Esophagus muscularis mucosa (tissue), 3 donors: Measurements from ENCODE around the gene FKBP1B.

Experiments used
- POLR2A ChIP-seq: fragments of 450-650 bp; IDR thresholded peaks from one replicate; pipeline ENCODE4 v1.6.1; 2017; ENCODE audit warnings: antibody characterized with exemption, moderate library complexity, mild to moderate bottlenecking, low read depth
- TF ChIP-seq, protein P1 (sequence below), 3 experiments: fragments of 200-600 bp in 2 of 3; fragments of 450-650 bp in 1 of 3; sonication (generic) in 2 of 3; IDR thresholded peaks; one replicate each; pipeline ENCODE4 v1.5.1; 2017 to 2019; ENCODE audit warnings: antibody characterized with exemption in 3 of 3, mild to moderate bottlenecking in 2 of 3, moderate library complexity in 1 of 3

DNA sequence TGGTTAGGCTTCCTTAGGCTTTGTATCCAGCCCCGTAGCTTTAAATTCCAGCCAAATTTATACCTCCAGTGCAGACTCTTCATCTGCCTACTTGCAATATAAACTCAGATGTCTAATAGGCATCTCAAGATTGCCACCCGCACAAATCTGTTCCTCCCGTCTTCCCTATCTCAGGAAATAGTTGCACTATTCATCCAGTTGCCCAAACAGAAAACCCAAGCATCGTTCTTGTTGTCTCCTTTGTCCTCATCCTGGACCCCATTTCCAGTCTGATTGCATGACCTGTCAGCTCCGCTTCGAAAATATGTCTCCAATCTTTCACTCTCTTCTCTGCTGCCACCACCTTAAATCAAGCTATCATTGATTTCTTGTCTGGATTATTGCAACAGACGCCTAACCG, 2.3 kb downstream of the FKBP1B start:
- TF ChIP-seq, protein P1, sequence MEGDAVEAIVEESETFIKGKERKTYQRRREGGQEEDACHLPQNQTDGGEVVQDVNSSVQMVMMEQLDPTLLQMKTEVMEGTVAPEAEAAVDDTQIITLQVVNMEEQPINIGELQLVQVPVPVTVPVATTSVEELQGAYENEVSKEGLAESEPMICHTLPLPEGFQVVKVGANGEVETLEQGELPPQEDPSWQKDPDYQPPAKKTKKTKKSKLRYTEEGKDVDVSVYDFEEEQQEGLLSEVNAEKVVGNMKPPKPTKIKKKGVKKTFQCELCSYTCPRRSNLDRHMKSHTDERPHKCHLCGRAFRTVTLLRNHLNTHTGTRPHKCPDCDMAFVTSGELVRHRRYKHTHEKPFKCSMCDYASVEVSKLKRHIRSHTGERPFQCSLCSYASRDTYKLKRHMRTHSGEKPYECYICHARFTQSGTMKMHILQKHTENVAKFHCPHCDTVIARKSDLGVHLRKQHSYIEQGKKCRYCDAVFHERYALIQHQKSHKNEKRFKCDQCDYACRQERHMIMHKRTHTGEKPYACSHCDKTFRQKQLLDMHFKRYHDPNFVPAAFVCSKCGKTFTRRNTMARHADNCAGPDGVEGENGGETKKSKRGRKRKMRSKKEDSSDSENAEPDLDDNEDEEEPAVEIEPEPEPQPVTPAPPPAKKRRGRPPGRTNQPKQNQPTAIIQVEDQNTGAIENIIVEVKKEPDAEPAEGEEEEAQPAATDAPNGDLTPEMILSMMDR (IDR thresholded peaks at IDR 0.05) = no peak
- TF ChIP-seq POLR2A = no peak
